ENCODE measurements around the gene SEZ6.

SEZ6 gene

DNA sequence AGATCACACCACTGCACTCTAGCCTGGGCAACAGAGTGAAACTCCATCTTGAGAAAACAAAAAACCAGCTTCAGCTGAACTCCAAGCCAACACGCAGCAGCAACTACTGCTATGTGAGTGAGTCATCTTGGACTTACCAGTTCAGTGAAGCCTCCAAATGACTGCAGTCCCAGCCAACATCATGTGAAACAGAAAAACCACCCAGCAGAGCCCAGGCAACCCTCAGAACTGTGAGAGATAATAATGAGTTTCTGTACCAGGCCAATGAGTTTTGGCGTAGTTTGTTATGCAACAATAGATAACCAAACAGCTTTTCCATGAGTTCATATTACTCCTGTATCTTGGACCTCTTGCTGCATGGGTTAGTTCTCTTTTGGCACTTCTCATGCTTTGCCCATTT, 77.8 kb downstream of the SEZ6 start:
- DNase-seq, result no peak

DNA sequence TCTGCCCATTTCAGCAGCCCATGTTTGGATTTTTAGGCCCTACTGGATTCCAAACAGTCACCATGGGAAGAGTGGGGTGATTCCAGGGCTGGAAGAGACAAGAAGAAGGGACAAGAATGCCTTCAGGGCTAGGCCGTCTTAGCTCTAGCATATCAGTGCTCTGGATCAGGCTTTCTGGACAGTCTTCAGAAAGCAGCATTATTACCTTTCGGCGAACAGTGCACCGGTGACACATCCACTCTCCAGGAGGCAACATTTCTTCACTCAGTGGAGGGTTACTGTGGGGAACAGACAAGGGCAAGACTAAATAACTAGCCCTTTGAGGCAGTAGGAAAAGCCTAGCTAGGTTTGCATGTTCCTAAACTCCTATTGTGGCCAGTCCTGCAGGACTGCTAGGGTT, 79.0 kb downstream of the SEZ6 start:
- no peak for DNase-seq

- DNase-seq, result no peak
These were observed 79.5 kb downstream of the SEZ6 start for GRCh38 chr17:28926366-28926765.

DNA sequence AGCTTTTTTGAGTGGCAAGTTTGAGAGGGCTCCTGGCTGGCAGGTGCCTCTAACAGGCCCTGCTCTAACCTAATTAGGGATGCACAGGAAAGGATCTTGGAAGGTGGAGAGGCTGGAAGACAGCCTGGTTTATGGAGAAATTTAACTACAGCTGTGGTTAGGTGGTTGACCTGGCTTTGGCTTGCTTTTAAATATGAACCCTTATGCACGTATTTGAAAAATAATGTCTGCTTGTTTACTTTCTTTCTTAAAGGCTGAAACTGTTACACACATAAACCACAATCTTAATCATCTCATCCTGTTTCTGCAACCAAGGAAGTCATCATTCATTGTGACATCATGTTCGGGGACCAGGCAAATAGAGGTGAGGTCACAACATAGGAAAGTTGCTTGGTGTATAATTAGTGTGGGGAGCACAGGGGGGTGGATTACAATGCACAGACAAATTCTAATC, 79.9 kb downstream of the SEZ6 start:
- DNase-seq, result peak; percentile 89 to 94

GRCh38 chr17:28920201-28920600, 85.6 kb downstream of the SEZ6 start:
- DNase-seq, result no peak

GRCh38 chr17:28918295-28918694, 87.5 kb downstream of the SEZ6 start:
- DNase-seq, result no peak

DNA sequence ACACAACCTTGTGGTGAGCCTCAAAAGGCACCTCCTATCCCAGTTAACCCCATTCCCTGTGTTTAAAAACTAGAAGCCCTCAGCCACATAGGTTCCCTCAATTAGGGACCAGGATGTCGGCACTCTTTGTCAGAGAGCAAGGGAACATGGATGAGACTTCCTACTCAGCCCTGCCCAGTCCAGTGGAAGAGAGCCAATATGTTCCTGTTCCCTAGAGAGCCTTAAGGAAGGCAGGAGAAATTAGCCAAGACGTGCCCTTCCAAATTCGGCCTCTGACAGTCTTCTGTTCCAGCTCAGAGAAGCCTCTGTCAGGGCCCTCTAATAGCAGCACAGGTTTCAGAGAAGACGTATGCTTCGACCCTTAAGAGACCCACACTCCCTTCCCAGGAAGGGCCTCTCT, 88.4 kb downstream of the SEZ6 start:
- DNase-seq, result no peak

DNA sequence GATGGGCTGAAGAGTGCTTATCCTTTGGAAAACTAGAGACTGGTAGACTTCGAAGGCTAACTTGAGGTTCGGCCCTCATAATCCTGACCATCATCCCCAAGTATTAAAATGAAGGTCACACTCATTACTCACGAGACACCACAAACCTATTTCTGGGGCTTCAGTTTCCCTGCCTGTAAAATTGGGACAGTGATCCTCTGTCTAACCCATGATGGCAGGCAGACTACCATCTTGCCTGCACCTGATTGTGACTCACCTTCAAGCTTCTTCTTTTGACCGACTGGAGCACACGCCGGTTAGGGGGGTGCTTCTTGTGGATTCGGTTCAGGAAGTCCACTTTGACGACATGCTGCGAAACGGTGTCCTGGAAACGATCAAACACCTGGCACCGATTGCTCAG, 88.8 kb downstream of the SEZ6 start:
- no peak for DNase-seq

GRCh38 chr17:28916302-28916934, 89.4 kb downstream of the SEZ6 start:
- DNase-seq, result peak; percentile 37 to 50

GRCh38 chr17:28912938-28913333, 92.9 kb downstream of the SEZ6 start:
- no peak for DNase-seq

DNA sequence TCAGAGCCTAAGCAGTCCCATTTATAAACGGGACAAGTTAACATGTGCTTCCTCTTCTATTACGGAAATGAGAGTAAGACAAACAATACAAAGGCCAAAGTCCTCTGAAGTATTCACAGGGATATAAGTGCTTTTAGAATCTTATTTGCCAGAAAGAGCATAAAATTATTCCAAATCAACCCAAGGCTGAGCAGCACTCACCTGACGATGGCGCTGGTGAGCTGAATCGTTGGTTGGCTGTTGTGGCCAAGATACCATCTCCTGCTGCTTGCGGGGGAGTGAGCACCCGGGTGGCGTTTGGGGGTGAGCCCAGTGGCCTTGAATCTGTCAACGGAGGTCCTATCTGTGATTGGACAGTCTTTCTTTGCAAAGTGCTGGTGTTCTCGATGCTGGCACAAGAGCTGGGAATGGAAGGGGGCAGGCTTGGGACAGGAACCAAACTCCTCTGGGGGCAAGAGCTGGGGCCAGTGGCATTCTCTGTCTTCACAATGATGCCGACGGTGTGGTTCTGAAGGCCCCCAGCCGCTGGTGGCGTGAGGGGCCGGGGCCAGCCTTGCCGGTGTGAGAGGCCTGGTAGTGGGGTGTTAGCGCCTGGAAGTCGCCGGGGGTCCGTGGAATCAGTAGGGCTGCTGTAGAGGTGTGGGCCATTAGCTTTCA, 93.4 kb downstream of the SEZ6 start:
- no peak for DNase-seq

GRCh38 chr17:28911411-28912045, 94.3 kb downstream of the SEZ6 start:
- no peak for DNase-seq

DNA sequence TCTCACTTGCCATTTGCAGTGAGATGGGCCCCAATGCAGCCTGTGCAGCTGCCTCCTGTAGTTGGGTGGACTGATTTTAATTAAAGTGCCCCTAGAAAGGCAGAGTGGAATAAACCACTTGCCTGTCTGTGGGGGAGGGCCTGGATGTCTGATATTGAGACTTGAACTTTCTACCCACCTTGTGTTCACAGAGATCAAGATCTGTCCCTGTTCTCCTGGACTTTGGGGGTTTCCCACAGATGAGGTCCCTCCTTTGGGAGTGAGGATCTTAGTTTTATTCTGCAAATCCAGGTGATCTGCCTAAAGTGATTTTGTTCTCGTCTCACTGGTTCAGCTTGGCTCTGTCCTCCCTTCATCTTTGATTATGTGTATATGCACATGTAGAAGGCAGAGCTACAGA, 95.3 kb downstream of the SEZ6 start:
- no peak for DNase-seq

DNA sequence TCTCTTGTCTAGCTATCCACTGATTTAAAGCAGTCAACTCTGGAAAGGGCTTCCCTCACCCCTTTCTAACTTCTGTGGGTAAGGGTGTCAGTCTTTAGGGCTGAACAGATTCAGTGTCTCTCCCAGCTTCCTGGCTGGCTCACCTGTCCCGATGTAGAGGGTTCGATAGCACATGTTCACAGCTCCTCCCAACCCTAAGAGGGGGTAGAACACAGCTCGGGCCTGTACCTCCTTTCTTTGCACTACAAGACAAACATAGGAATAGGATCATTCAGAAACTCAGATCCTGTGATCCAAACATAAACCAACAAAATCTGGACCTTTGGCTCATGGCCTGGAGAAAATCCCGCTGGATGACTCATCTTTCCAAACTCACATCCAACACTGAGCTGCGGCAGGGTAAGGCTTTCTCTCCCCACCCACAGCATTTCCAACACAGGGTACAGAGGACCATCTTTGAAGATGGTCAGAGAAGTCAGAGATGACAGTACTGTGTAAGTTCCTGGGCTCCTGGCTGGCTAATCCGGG, 97.1 kb downstream of the SEZ6 start:
- no peak for DNase-seq

DNA sequence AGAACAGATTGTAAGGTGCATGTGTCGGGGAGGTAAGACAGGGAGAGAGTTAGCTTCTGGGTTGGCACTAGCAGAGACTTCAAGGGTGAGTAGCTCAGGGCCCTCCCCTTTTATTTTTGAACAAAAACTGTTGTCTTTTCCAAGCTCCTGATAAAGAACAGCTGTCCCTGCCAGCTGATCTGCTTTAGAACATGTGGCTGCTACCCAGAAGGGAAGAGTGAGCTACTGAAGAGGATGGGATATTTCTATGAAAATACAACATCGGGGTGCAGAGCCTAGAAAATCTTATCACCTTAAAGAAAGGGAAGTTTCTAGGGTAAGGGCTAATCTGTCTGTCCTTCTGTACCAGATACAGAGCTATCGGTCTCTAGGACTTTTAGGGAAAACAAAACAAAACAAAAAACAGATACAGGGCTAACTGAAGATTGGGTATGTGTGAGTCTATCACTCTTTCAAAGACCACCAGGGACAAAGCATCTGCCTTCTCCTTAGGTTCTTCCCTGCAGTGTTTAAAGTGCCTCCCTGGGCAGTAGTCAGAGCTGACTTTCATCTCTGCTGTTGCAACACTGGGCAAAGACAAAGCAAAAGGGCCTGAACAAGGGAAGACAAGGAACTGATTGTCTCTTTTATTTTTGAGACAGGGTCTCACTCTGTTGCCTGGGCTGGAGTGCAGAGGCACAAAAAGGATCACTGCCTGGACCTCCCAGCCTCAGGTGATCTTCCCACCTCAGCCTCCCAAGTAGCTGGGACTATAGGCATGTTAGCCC, 97.9 kb downstream of the SEZ6 start:
- no peak for DNase-seq

DNA sequence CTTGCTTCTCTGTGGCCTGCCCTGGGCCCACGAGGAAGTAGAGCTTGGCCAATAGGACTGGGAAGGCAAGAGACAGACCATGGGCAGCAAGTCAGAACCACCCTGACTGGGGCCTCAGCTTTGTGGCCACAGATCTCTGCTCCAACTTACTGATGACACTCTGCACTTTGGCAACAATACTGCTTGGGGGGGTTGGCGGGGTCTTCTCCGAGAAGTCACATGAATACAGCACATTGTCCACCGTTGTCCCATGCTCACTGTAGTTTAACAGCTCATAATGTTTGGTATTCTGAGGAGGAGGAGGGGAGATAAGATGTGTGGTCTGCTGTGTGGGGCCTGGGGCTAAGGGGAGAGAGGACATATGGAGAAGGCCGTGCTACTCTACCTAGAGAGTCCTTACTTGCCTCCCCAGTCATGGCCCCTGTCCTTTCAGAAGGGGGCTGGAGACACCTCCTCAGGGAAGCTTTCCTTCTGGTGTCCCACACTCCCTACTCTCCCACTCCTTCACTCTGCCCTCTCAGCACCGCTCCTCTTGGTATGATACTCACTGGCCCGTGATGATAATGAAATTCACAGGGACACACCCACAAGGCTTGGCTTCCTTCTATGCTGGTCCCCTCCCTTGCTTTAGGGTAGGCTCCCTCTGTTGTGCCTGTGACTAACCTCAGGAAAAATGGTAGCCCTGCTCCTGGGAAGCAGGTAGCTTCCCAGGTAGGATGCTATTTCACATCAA, 99.0 kb downstream of the SEZ6 start:
- DNase-seq, result no peak

GRCh38 chr17:28906276-28906675, 99.6 kb downstream of the SEZ6 start:
- DNase-seq, result no peak

Measured in AML-193 (cell line).